ENCODE measurements around the gene GIT1. TPM values are rescaled to one million over a fixed set of nuclear protein-coding genes. Genes with fewer than 3 reads are reported as not detected.

Gene GIT1
- total RNA-seq, 3 donors from 2014 or later, result 28.6 to 41.0 (median 37.2) TPM

- DNase-seq, result peak; percentile 41 to 53 (median 47)
- TF ChIP-seq CTCF (IDR thresholded peaks at IDR 0.05), result no peak
- intact Hi-C loops (cut with DNase I, micrococcal nuclease), result no loop called here
- Histone ChIP-seq H3K36me3 (ENCODE audit: low read depth) (no peaks in the 10 kb centered on the region), H3K9me3 (no peaks in the 10 kb centered on the region), H3K4me1 (ENCODE audit: low read depth) (peaks cover 28% of the 10 kb centered on the region), H3K4me3 (no peak overlapping the region)
- no peak for ATAC-seq
Measured at GRCh38 chr17:29570521-29570920, 18.9 kb downstream of the GIT1 start.

- peak in 1 of 3 donors; percentile 39 for DNase-seq
- H3K4me1 ChIP-seq (ENCODE audit: low read depth), result peaks cover 32% of the 10 kb centered on the region
- intact Hi-C loops (cut with DNase I, micrococcal nuclease), result no loop called here
Measured at GRCh38 chr17:29569245-29569950, 20.1 kb downstream of the GIT1 start.

GRCh38 chr17:29568331-29569244, 20.9 kb downstream of the GIT1 start, which contains the start of gene TP53I13:
TSS of gene TP53I13 (plus strand) at chr17:29568701. CDS start at chr17:29568759, 58 bp downstream.
- no peak for TF ChIP-seq CTCF (IDR thresholded peaks at IDR 0.05)

More at GRCh38 chr17:29569245-29569950, 20.1 kb downstream of the GIT1 start:
- H3K36me3 ChIP-seq (ENCODE audit: low read depth), result no peaks in the 10 kb centered on the region
- H3K9me3 ChIP-seq, result no peaks in the 10 kb centered on the region
- no peak for ATAC-seq
- TF ChIP-seq CTCF (IDR thresholded peaks at IDR 0.05), result no peak
- H3K4me3 ChIP-seq, result peak overlapping the region; percentile 37

GRCh38 chr17:29567554-29568330, 21.7 kb downstream of the GIT1 start:
- peak; percentile 72 to 90 (median 86) for DNase-seq
- peak; percentile 60 for ATAC-seq
- peak; percentile 27 for TF ChIP-seq CTCF (IDR thresholded peaks at IDR 0.05)
- peaks cover 27% of the 10 kb centered on the region for H3K4me1 ChIP-seq (ENCODE audit: low read depth)
- peak overlapping the region; percentile 41 for H3K4me3 ChIP-seq
- no peaks in the 10 kb centered on the region for H3K36me3 ChIP-seq (ENCODE audit: low read depth)
- intact Hi-C loops (cut with DNase I, micrococcal nuclease), result no loop called here
- H3K9me3 ChIP-seq, result no peaks in the 10 kb centered on the region

More at GRCh38 chr17:29568331-29569244, 20.9 kb downstream of the GIT1 start, which contains the start of gene TP53I13:
- ATAC-seq (peak; percentile 63), DNase-seq (peak; percentile 94 to 95 (median 95))
- no peaks in the 10 kb centered on the region for H3K9me3 ChIP-seq
- intact Hi-C loops (cut with DNase I, micrococcal nuclease), result no loop called here
- no peaks in the 10 kb centered on the region for H3K36me3 ChIP-seq (ENCODE audit: low read depth)
- peaks cover 27% of the 10 kb centered on the region for H3K4me1 ChIP-seq (ENCODE audit: low read depth)
- H3K4me3 ChIP-seq, result peak within 1 kb of the TSS; percentile 41

- DNase-seq (peak in 1 of 3 donors; percentile 47), ATAC-seq (peak; percentile 14)
- Histone ChIP-seq H3K4me3 (peak overlapping the region; percentile 41), H3K9me3 (no peaks in the 10 kb centered on the region), H3K4me1 (ENCODE audit: low read depth) (peaks cover 27% of the 10 kb centered on the region), H3K36me3 (ENCODE audit: low read depth) (no peaks in the 10 kb centered on the region)
- intact Hi-C loops (cut with DNase I, micrococcal nuclease), result no loop called here
- TF ChIP-seq CTCF (IDR thresholded peaks at IDR 0.05), result no peak
Measured at GRCh38 chr17:29567304-29567553, 22.2 kb downstream of the GIT1 start.
